Cortex of kidney (tissue), 1 donor: Measurements from ENCODE around the gene TRIM24.

Source experiments
- DNase-seq: peaks from one replicate; lab custom pipeline; 2025; lab: John Stamatoyannopoulos, UW

The TRIM24 gene

GRCh38 chr7:138579136-138579535 is 119.1 kb downstream of the TRIM24 start:
- DNase-seq, result no peak

GRCh38 chr7:138579671-138580070 is 119.6 kb downstream of the TRIM24 start:
- DNase-seq, result no peak

- DNase-seq, result no peak
These were observed 121.0 kb downstream of the TRIM24 start for GRCh38 chr7:138581065-138581464.

- no peak for DNase-seq
These were observed 124.2 kb downstream of the TRIM24 start for GRCh38 chr7:138584283-138584682.

- DNase-seq, result no peak
These were observed 124.6 kb downstream of the TRIM24 start for GRCh38 chr7:138584696-138585095.

- DNase-seq, result no peak
These were observed 125.4 kb downstream of the TRIM24 start for GRCh38 chr7:138585283-138585993.

GRCh38 chr7:138587485-138587884 is 127.4 kb downstream of the TRIM24 start:
- DNase-seq, result no peak

- DNase-seq, result no peak
These were observed 128.9 kb downstream of the TRIM24 start for GRCh38 chr7:138588986-138589385.

- no peak for DNase-seq
These were observed 130.1 kb downstream of the TRIM24 start for GRCh38 chr7:138590154-138590553.

- DNase-seq, result no peak
These were observed 135.4 kb downstream of the TRIM24 start for GRCh38 chr7:138595454-138595853.

GRCh38 chr7:138602451-138602850 is 142.4 kb downstream of the TRIM24 start:
- no peak for DNase-seq

GRCh38 chr7:138603549-138604318 is 143.7 kb downstream of the TRIM24 start:
- DNase-seq, result no peak

GRCh38 chr7:138606236-138606635 is 146.2 kb downstream of the TRIM24 start:
- no peak for DNase-seq

- no peak for DNase-seq
These were observed 147.4 kb downstream of the TRIM24 start for GRCh38 chr7:138607216-138608126.

GRCh38 chr7:138608275-138608674 is 148.2 kb downstream of the TRIM24 start:
- no peak for DNase-seq

- no peak for DNase-seq
These were observed 150.7 kb downstream of the TRIM24 start for GRCh38 chr7:138610671-138611170.

GRCh38 chr7:138613630-138614029 is 153.6 kb downstream of the TRIM24 start:
- DNase-seq, result no peak

GRCh38 chr7:138616085-138616484 is 156.0 kb downstream of the TRIM24 start:
- no peak for DNase-seq

- DNase-seq, result no peak
These were observed 158.4 kb downstream of the TRIM24 start for GRCh38 chr7:138618506-138618905.

- DNase-seq, result no peak
These were observed 158.9 kb downstream of the TRIM24 start for GRCh38 chr7:138618933-138619332.

- no peak for DNase-seq
These were observed 162.8 kb downstream of the TRIM24 start for GRCh38 chr7:138622841-138623240.
